Cardiac muscle cell (in vitro differentiated cells and primary cell): ENCODE measurements around the gene TMEM164. TPM values are rescaled to one million over a fixed set of nuclear protein-coding genes. Genes with fewer than 3 reads are reported as not detected.
A peak's percentile ranks its signal among the peaks of the same experiment; 100 is the strongest.

Experiments
- DNase-seq, 2 donors: peaks; one replicate each; pipeline versions ENCODE4 v3.0.0 to v3.0.0-alpha.2; 2010 to 2017; ENCODE audit warnings: low read depth in 1 of 2, low spot score in 1 of 2
- H3K27ac ChIP-seq: fragments of 200-600 bp; sonication (generic); 2 replicates; pipeline ENCODE4 v1.5.1; 2016
- H3K27me3 ChIP-seq: fragments of 200-600 bp; sonication (generic); 2 replicates; pipeline ENCODE4 v1.6.0; 2016; ENCODE audit warnings: control low read depth
- H3K36me3 ChIP-seq: fragments of 200-600 bp; sonication (generic); 2 replicates; pipeline ENCODE4 v1.5.1; 2016; ENCODE audit warnings: control low read depth
- H3K4me1 ChIP-seq: fragments of 200-600 bp; sonication (generic); 2 replicates; pipeline ENCODE4 v1.8.1; 2017; ENCODE audit warnings: low read depth, mild to moderate bottlenecking, mixed run types
- H3K4me3 ChIP-seq: fragments of 200-600 bp; sonication (generic); 2 replicates; pipeline ENCODE4 v1.5.1; 2016; ENCODE audit warnings: mild to moderate bottlenecking
- H3K9me3 ChIP-seq: fragments of 200-600 bp; sonication (generic); 2 replicates; pipeline ENCODE4 v1.5.1; 2017; ENCODE audit warnings: low read depth, mild to moderate bottlenecking, control low read depth
- polyA plus RNA-seq: library from polyadenylated mRNA; unstranded; fragments of >200 nt; fragmentation: Nextera tagmentation; extraction: Ambion mirVana; gene quantifications from 2 replicates; pipeline ENCODE4 v1.2.1, GENCODE V29; 2016
- total RNA-seq: library from RNA; depleted of rRNA; stranded (reverse); fragments of >200 nt; gene quantifications from 2 replicates; pipeline ENCODE4 v1.2.3, GENCODE V29; 2016
- TF ChIP-seq, protein P1 (sequence below): IDR thresholded peaks from 2 replicates; pipeline ENCODE4 v1.5.1; 2012; ENCODE audit warnings: low read depth, mild to moderate bottlenecking, low read length

TMEM164 gene
- total and polyA plus RNA-seq, 2 experiments from 2014 or later, result 6.8 to 70.3 TPM

DNA sequence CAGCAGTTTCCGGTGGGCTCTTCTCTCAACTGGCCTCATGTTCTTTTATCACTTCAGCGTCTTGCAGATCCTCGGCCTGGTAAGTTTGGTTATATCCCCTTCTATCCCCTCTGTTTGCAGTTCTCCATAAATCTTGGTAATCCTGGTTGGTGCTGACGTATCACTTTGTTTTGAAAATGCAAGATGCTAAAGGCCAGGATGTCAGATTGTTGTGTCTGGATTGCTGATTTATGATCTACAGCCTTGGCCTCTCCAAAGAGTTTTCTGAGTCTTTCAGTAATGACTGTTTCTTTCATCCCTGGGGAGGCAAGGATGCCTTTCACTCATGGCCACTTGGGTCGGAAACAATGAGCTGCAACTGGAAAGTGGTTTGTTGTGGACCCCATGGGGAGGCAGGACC lies 168.5 kb downstream of the TMEM164 start:
- Histone ChIP-seq H3K9me3 (no peaks in the 10 kb centered on the region), H3K27me3 (no peaks in the 10 kb centered on the region), H3K36me3 (peaks cover 2% of the 10 kb centered on the region), H3K4me3 (no peak overlapping the region), H3K4me1 (no peaks in the 10 kb centered on the region), H3K27ac (no peak overlapping the region)
- TF ChIP-seq, protein P1, sequence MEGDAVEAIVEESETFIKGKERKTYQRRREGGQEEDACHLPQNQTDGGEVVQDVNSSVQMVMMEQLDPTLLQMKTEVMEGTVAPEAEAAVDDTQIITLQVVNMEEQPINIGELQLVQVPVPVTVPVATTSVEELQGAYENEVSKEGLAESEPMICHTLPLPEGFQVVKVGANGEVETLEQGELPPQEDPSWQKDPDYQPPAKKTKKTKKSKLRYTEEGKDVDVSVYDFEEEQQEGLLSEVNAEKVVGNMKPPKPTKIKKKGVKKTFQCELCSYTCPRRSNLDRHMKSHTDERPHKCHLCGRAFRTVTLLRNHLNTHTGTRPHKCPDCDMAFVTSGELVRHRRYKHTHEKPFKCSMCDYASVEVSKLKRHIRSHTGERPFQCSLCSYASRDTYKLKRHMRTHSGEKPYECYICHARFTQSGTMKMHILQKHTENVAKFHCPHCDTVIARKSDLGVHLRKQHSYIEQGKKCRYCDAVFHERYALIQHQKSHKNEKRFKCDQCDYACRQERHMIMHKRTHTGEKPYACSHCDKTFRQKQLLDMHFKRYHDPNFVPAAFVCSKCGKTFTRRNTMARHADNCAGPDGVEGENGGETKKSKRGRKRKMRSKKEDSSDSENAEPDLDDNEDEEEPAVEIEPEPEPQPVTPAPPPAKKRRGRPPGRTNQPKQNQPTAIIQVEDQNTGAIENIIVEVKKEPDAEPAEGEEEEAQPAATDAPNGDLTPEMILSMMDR, result no peak
- no peak for DNase-seq

DNA sequence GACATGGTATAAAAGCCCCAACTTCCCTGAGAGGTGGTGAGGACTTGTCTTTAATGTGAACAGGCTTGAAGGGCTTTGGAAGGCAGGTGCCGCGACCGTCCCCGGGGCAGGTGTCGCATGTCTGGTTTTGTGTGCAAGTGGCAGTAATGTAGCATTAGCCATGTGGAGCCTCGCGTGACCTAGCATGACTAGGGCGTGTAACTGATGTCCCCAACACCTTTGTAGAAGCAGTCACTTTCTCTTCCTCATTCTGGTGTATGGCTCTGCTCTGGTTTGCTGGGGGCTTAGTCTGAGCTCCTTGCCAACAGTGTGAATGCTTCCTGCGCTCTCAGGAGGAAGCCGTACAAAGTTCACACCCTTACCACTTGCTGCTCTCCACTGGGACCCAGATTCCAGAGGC lies 169.3 kb downstream of the TMEM164 start:
- H3K36me3 ChIP-seq, result peaks cover 2% of the 10 kb centered on the region
- H3K9me3 ChIP-seq, result no peaks in the 10 kb centered on the region
- DNase-seq, result no peak
- TF ChIP-seq, protein P1, result no peak
- no peak overlapping the region for H3K4me3 ChIP-seq
- H3K27ac ChIP-seq, result no peak overlapping the region
- H3K27me3 ChIP-seq, result no peaks in the 10 kb centered on the region
- no peaks in the 10 kb centered on the region for H3K4me1 ChIP-seq

DNA sequence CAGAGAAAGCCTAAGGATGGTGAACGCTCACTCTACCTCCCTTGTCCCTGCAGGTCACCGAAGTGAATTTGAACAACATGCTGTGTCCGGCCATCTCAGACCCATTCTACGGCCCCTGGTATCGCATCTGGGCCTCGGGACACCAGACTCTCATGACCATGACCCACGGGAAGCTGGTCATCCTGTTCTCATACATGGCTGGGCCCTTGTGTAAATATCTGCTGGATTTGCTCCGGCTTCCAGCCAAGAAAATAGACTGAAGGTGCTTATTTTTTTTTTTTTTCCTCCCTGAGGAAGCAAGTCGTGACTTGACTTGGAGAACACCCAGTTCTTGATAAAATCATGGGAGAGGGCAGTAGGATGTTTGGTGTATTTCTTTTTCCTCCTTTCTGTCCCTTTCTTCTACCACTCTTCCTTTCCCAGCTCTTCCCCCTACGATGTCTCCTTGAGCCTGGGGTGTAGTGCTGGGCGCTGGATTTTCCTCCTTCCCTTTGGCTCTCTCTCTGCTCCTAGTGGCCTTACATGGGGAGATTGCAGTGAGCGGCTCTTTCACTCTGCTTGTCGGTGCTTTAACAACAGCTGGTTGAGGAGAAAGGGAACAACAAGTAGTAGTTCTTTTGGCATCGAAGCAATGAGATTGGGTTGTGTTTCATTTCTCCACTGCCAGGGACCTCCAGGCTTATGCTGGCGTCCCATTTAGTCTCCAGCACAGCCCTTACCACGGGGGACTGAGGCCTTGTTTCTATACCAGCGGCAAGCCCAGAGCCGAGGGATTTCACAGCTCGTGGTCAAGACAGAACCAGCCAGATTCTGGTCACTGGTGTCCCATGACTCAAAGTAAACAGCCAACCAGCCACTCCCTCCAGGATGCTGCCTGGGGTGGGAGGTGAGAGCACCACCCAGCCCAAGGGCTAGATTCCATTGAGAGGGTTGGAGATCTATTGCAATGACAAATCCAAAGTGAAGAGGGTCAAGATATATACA lies 170.6 kb downstream of the TMEM164 start:
- DNase-seq, result peak in 1 of 2 donors; percentile 15
- no peak overlapping the region for H3K27ac ChIP-seq
- TF ChIP-seq, protein P1, result no peak
- H3K4me3 ChIP-seq, result no peak overlapping the region
- H3K27me3 ChIP-seq, result no peaks in the 10 kb centered on the region
- peaks cover 2% of the 10 kb centered on the region for H3K36me3 ChIP-seq
- no peaks in the 10 kb centered on the region for H3K9me3 ChIP-seq
- H3K4me1 ChIP-seq, result no peaks in the 10 kb centered on the region

DNA sequence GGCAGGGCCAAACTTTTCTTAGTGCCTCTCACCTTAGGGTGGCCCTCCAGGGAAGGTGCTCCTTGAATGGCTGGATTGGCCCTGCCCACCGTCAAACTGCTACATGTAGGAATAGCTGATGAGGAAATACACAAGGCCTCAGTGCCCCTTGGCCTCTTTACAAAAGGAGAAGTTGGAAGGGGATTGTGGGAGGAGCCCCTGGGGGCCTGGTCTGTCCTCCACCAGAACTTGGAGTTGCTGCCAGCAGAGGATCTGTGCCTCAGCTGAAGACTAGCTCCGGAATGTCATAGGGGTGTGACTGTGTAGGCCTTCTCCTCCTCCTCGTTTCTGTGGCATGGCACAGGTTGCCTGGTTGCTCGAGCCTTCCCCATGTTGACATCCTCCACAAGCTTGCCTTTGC lies 172.2 kb downstream of the TMEM164 start:
- Histone ChIP-seq H3K36me3 (peaks cover 2% of the 10 kb centered on the region), H3K4me3 (no peak overlapping the region), H3K9me3 (no peaks in the 10 kb centered on the region), H3K27me3 (no peaks in the 10 kb centered on the region), H3K4me1 (no peaks in the 10 kb centered on the region), H3K27ac (no peak overlapping the region)
- DNase-seq, result no peak
- TF ChIP-seq, protein P1, result no peak

DNA sequence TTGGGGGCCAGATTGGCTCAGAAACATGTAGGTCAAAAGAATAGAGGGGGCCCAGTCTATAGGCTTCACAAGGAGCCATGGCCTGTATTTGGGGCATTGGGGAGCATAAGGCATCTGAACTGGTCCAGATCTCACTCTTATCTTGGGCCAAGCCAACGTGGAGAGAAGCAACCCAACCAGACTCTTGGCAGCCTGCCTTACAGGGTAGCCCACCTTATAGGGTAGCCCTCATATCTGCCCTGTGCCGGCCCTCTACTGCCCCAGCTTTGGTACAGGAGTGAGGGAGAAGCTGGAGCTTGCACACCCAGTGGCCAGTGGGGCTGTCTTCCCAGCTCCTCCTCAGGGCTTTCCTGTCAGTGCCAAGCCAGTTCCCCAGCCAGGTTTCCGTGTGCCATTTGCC lies 172.8 kb downstream of the TMEM164 start:
- Histone ChIP-seq H3K27ac (no peak overlapping the region), H3K9me3 (no peaks in the 10 kb centered on the region), H3K4me3 (no peak overlapping the region), H3K4me1 (no peaks in the 10 kb centered on the region), H3K36me3 (peaks cover 2% of the 10 kb centered on the region), H3K27me3 (no peaks in the 10 kb centered on the region)
- TF ChIP-seq, protein P1, result no peak
- no peak for DNase-seq
